GM23338 (cell line): ENCODE measurements around the gene SYNE1. TPM values are rescaled to one million over a fixed set of nuclear protein-coding genes. Genes with fewer than 3 reads are reported as not detected.

Source experiments
- ATAC-seq: fragments of 200-7000 bp; cut with Tn5 transposase; 3 replicates; pipeline ENCODE4 v1.9.1; 2020
- DNase-seq: peaks from one replicate; pipeline ENCODE4 v3.0.0-alpha.2; 2015; ENCODE audit warnings: low spot score
- H2AFZ ChIP-seq: fragments of 200-600 bp; sonication (generic); 2 replicates; pipeline ENCODE4 v1.8.0; 2016; ENCODE audit warnings: antibody characterized with exemption, mild to moderate bottlenecking, moderate library complexity
- H3F3A ChIP-seq: fragments of 200-600 bp; sonication (generic); replicated peaks from 2 replicates; pipeline ENCODE4 v1.8.0; 2017; ENCODE audit warnings: antibody characterized with exemption, mixed run types, low read depth
- H3K27ac ChIP-seq: fragments of 200-600 bp; sonication (generic); 2 replicates; pipeline ENCODE4 v1.6.1; 2016; ENCODE audit warnings: low read depth
- H3K27me3 ChIP-seq: fragments of 200-600 bp; sonication (generic); 2 replicates; pipeline ENCODE4 v1.8.0; 2016; ENCODE audit warnings: mild to moderate bottlenecking, mixed run types, moderate library complexity; ENCODE audit not compliant: insufficient read depth
- H3K36me3 ChIP-seq: fragments of 200-600 bp; sonication (generic); 2 replicates; pipeline ENCODE4 v1.8.0; 2016; ENCODE audit warnings: mild to moderate bottlenecking; ENCODE audit not compliant: insufficient read depth
- H3K4me1 ChIP-seq: fragments of 200-600 bp; sonication (generic); 2 replicates; pipeline ENCODE4 v1.8.0; 2016; ENCODE audit warnings: mild to moderate bottlenecking, moderate library complexity; ENCODE audit not compliant: insufficient read depth
- H3K4me2 ChIP-seq: fragments of 200-600 bp; sonication (generic); 2 replicates; pipeline ENCODE4 v1.7.1; 2017; ENCODE audit warnings: mixed run types
- H3K4me3 ChIP-seq: fragments of 200-600 bp; sonication (generic); 2 replicates; pipeline ENCODE4 v1.6.1; 2016; ENCODE audit warnings: mixed run types
- H3K79me2 ChIP-seq: fragments of 200-600 bp; sonication (generic); replicated peaks from 2 replicates; pipeline ENCODE4 v1.8.0; 2017; ENCODE audit warnings: mild to moderate bottlenecking; ENCODE audit not compliant: insufficient read depth
- H3K9me2 ChIP-seq: fragments of 200-600 bp; sonication (generic); 2 replicates; pipeline ENCODE4 v1.8.0; 2017; ENCODE audit not compliant: insufficient read depth
- H4K20me1 ChIP-seq: fragments of 200-600 bp; sonication (generic); replicated peaks from 2 replicates; pipeline ENCODE4 v1.8.0; 2017; ENCODE audit warnings: mild to moderate bottlenecking; ENCODE audit not compliant: insufficient read depth
- H3K27ac Mint-ChIP-seq: 2 replicates; pipeline ENCODE4 v1.8.0; 2020; ENCODE audit warnings: inconsistent platforms, mild to moderate bottlenecking, moderate library complexity, mixed read lengths
- H3K27me3 Mint-ChIP-seq: 3 replicates; pipeline ENCODE4 v1.8.0; 2022; ENCODE audit warnings: low read depth, mild to moderate bottlenecking, moderate library complexity, mixed read lengths, inconsistent platforms; ENCODE audit not compliant: insufficient read depth, poor library complexity
- H3K36me3 Mint-ChIP-seq: 3 replicates; pipeline ENCODE4 v1.8.0; 2021; ENCODE audit warnings: low read depth, mild to moderate bottlenecking, inconsistent platforms, moderate library complexity, mixed read lengths
- H3K4me1 Mint-ChIP-seq: 3 replicates; pipeline ENCODE4 v1.8.0; 2020; ENCODE audit warnings: mild to moderate bottlenecking, inconsistent platforms, mixed read lengths
- H3K4me3 Mint-ChIP-seq: 3 replicates; pipeline ENCODE4 v1.8.0; 2021; ENCODE audit warnings: moderate library complexity, mild to moderate bottlenecking, inconsistent platforms, mixed read lengths
- H3K9me3 Mint-ChIP-seq: 3 replicates; pipeline ENCODE4 v1.8.0; 2020; ENCODE audit warnings: moderate library complexity, mild to moderate bottlenecking, inconsistent platforms, mixed read lengths
- CREB1 ChIP-seq: fragments of 250-450 bp; sonication (Bioruptor Pico); IDR thresholded peaks from 2 replicates; pipeline ENCODE4 v1.5.0; 2020; ENCODE audit warnings: low read depth, mild to moderate bottlenecking, moderate library complexity
- EZH2 ChIP-seq: fragments of 200-600 bp; sonication (generic); IDR thresholded peaks from one replicate; pipeline ENCODE4 v1.8.0; 2017; ENCODE audit warnings: antibody characterized with exemption, mild to moderate bottlenecking, low read depth; ENCODE audit not compliant: unreplicated experiment
- EZH2phosphoT487 ChIP-seq: fragments of 200-600 bp; sonication (generic); IDR thresholded peaks from one replicate; pipeline ENCODE4 v1.8.1; 2018; ENCODE audit warnings: antibody characterized with exemption; ENCODE audit not compliant: unreplicated experiment
- JUNB ChIP-seq: IDR thresholded peaks from one replicate; pipeline ENCODE4 v1.6.1; 2016; ENCODE audit warnings: antibody characterized with exemption; ENCODE audit not compliant: unreplicated experiment
- NANOG ChIP-seq: IDR thresholded peaks from 2 replicates; pipeline ENCODE4 v1.6.1; 2016; ENCODE audit warnings: antibody characterized with exemption, borderline replicate concordance
- POLR2AphosphoS5 ChIP-seq: IDR thresholded peaks from 2 replicates; pipeline ENCODE4 v1.6.1; 2016; ENCODE audit warnings: antibody characterized with exemption, low read depth
- ZNF114 ChIP-seq: fragments of 250-450 bp; sonication (Bioruptor Pico); IDR thresholded peaks from 2 replicates; pipeline ENCODE4 v1.5.0; 2020; ENCODE audit warnings: mild to moderate bottlenecking, moderate library complexity
- ZNF331 ChIP-seq: fragments of 250-450 bp; sonication (Bioruptor Pico); IDR thresholded peaks from 2 replicates; pipeline ENCODE4 v1.5.0; 2020; ENCODE audit warnings: low read depth, mild to moderate bottlenecking, moderate library complexity
- polyA plus RNA-seq: library from polyadenylated mRNA; unstranded; fragments of >200 nt; fragmentation: Nextera tagmentation; extraction: Ambion mirVana; gene quantifications from 2 replicates; pipeline ENCODE4 v1.2.1, GENCODE V29; 2016
- total RNA-seq: library from RNA; depleted of rRNA; stranded (reverse); fragments of >200 nt; shearing (Covaris generic); gene quantifications from 2 replicates; pipeline ENCODE4 v1.2.3, GENCODE V29; 2014
- TF ChIP-seq, protein P1 (sequence below): IDR thresholded peaks from 2 replicates; pipeline ENCODE4 v1.6.1; 2016; ENCODE audit warnings: antibody characterized with exemption
- TF ChIP-seq, protein P2 (sequence below): IDR thresholded peaks from one replicate; pipeline ENCODE4 v1.6.1; 2018; ENCODE audit warnings: antibody characterized with exemption; ENCODE audit not compliant: unreplicated experiment
- TF ChIP-seq, protein P3 (sequence below), 2 experiments: fragments of 200-600 bp in 1 of 2; sonication (generic) in 1 of 2; conservative IDR thresholded peaks; 2 replicates each; pipeline versions ENCODE4 v1.5.1 to v1.6.1; 2016 to 2017; ENCODE audit warnings: antibody characterized with exemption in 2 of 2, low read depth in 2 of 2, mild to moderate bottlenecking in 2 of 2, moderate library complexity in 1 of 2

The SYNE1 gene
- total and polyA plus RNA-seq, 2 experiments from 2014 or later, result 3.9 to 13.6 TPM

DNA sequence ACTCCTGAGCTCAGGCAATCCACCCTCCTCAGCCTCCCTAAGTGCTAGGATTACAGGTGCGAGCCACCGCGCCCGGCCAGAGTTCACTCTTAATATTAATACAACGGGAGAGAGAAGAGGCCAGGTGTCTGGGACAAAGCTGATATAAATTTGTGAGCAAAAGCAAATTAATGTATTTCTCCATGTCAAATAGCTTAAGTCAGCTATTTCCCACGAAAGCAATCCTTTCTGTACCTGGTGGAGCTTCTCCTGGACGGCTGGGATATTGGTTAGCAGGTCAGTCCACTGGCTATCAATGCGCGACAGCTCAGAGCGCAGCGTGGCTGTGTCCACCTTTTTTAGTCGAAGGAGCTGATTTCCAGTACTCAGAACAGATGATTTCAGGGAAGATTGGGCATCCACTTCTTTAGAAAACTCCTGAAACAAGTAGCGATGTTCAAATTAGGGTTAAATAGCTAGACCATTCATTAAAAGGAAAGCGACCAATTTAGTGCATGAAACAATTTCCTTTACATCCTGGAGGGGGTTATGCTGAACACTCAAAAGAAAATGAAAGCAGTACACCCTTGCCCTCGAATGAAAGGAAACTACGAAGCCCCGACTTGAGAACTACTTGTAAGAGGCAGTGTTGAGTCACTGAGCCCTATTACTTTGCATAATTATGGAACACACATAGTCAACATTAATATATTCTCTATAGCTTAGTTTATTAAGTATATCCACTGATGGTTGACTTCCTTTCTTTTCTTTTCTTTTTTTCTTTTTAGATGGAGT lies 403.4 kb downstream of the SYNE1 start:
- H3K27ac ChIP-seq, result no peak overlapping the region
- H3F3A ChIP-seq, result no peaks in the 10 kb centered on the region
- H3K36me3 ChIP-seq, result no peaks in the 10 kb centered on the region
- Mint-ChIP-seq H3K27ac (no peak overlapping the region), H3K4me3 (no peak overlapping the region), H3K9me3 (no peaks in the 10 kb centered on the region), H3K27me3 (no peaks in the 10 kb centered on the region), H3K4me1 (no peaks in the 10 kb centered on the region), H3K36me3 (no peaks in the 10 kb centered on the region)
- no peaks in the 10 kb centered on the region for H4K20me1 ChIP-seq
- H3K79me2 ChIP-seq, result no peaks in the 10 kb centered on the region
- no peak overlapping the region for H3K4me2 ChIP-seq
- H3K4me1 ChIP-seq, result no peaks in the 10 kb centered on the region
- no peak for ATAC-seq
- no peaks in the 10 kb centered on the region for H3K9me2 ChIP-seq
- DNase-seq, result no peak
- TF ChIP-seq, protein P1, sequence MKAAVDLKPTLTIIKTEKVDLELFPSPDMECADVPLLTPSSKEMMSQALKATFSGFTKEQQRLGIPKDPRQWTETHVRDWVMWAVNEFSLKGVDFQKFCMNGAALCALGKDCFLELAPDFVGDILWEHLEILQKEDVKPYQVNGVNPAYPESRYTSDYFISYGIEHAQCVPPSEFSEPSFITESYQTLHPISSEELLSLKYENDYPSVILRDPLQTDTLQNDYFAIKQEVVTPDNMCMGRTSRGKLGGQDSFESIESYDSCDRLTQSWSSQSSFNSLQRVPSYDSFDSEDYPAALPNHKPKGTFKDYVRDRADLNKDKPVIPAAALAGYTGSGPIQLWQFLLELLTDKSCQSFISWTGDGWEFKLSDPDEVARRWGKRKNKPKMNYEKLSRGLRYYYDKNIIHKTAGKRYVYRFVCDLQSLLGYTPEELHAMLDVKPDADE, result no peak
- TF ChIP-seq, protein P2, sequence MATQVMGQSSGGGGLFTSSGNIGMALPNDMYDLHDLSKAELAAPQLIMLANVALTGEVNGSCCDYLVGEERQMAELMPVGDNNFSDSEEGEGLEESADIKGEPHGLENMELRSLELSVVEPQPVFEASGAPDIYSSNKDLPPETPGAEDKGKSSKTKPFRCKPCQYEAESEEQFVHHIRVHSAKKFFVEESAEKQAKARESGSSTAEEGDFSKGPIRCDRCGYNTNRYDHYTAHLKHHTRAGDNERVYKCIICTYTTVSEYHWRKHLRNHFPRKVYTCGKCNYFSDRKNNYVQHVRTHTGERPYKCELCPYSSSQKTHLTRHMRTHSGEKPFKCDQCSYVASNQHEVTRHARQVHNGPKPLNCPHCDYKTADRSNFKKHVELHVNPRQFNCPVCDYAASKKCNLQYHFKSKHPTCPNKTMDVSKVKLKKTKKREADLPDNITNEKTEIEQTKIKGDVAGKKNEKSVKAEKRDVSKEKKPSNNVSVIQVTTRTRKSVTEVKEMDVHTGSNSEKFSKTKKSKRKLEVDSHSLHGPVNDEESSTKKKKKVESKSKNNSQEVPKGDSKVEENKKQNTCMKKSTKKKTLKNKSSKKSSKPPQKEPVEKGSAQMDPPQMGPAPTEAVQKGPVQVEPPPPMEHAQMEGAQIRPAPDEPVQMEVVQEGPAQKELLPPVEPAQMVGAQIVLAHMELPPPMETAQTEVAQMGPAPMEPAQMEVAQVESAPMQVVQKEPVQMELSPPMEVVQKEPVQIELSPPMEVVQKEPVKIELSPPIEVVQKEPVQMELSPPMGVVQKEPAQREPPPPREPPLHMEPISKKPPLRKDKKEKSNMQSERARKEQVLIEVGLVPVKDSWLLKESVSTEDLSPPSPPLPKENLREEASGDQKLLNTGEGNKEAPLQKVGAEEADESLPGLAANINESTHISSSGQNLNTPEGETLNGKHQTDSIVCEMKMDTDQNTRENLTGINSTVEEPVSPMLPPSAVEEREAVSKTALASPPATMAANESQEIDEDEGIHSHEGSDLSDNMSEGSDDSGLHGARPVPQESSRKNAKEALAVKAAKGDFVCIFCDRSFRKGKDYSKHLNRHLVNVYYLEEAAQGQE, result no peak
- TF ChIP-seq ZNF331 (CRISPR knock-in tag), result no peak
- TF ChIP-seq, protein P3, sequence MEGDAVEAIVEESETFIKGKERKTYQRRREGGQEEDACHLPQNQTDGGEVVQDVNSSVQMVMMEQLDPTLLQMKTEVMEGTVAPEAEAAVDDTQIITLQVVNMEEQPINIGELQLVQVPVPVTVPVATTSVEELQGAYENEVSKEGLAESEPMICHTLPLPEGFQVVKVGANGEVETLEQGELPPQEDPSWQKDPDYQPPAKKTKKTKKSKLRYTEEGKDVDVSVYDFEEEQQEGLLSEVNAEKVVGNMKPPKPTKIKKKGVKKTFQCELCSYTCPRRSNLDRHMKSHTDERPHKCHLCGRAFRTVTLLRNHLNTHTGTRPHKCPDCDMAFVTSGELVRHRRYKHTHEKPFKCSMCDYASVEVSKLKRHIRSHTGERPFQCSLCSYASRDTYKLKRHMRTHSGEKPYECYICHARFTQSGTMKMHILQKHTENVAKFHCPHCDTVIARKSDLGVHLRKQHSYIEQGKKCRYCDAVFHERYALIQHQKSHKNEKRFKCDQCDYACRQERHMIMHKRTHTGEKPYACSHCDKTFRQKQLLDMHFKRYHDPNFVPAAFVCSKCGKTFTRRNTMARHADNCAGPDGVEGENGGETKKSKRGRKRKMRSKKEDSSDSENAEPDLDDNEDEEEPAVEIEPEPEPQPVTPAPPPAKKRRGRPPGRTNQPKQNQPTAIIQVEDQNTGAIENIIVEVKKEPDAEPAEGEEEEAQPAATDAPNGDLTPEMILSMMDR (conservative IDR thresholded peaks at IDR 0.05; ENCODE audit: low read depth in 2 of 2), result no peak
- TF ChIP-seq POLR2AphosphoS5, result no peak
- no peak overlapping the region for H2AFZ ChIP-seq
- no peaks in the 10 kb centered on the region for H3K27me3 ChIP-seq
- H3K4me3 ChIP-seq, result no peak overlapping the region

DNA sequence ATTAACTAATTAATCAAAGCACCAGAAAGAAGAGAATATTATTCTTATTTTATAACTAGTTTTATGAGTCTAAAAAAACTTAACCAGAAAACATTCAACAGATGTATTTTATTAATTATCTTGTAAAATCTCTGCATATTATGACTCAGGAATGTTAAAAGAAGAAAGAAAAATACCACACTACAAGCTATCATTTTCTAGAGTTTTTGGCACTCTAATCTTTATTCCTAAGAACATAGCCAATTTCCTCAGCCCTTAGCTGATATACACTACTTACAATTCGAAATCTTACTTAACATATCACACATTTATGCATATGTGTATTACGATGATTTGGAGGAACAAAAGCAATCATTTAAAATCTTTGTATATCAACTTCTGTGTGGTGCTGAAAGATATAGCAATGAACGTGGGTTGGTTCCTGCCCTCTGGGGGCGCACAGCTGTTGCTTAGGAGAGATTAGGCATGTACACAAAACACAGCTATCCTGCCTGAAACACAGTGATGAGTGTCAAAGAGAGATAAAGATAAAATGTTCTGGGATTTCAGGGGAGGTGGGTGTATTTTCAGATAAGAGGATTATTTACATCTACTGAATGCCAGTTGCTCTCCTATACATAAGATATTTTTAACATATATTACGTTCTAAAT lies 404.5 kb downstream of the SYNE1 start:
- ATAC-seq, result no peak

More for the DNA sequence above, 404.5 kb downstream of the SYNE1 start:
- no peaks in the 10 kb centered on the region for H3K4me1 Mint-ChIP-seq
- no peaks in the 10 kb centered on the region for H3K9me3 Mint-ChIP-seq
- no peak overlapping the region for H3K4me2 ChIP-seq
- H3K36me3 ChIP-seq, result no peaks in the 10 kb centered on the region
- TF ChIP-seq EZH2phosphoT487 (no peak), POLR2AphosphoS5 (no peak), EZH2 (no peak), ZNF331 (CRISPR knock-in tag) (no peak), CREB1 (CRISPR knock-in tag) (no peak), ZNF114 (CRISPR knock-in tag) (no peak), NANOG (no peak), JUNB (no peak)
- TF ChIP-seq, protein P3 (conservative IDR thresholded peaks at IDR 0.05; ENCODE audit: low read depth in 2 of 2), result no peak; a peak in 1 of 4 replicates
- H3K79me2 ChIP-seq, result no peaks in the 10 kb centered on the region
- no peaks in the 10 kb centered on the region for H3K27me3 ChIP-seq
- DNase-seq, result no peak
- H3F3A ChIP-seq, result no peaks in the 10 kb centered on the region
- H3K4me3 ChIP-seq, result no peak overlapping the region
- H3K27me3 Mint-ChIP-seq, result no peaks in the 10 kb centered on the region
- no peak overlapping the region for H2AFZ ChIP-seq
- no peak overlapping the region for H3K4me3 Mint-ChIP-seq
- no peaks in the 10 kb centered on the region for H4K20me1 ChIP-seq
- no peaks in the 10 kb centered on the region for H3K4me1 ChIP-seq
- H3K36me3 Mint-ChIP-seq, result no peaks in the 10 kb centered on the region
- H3K27ac ChIP-seq, result no peak overlapping the region
- no peaks in the 10 kb centered on the region for H3K9me2 ChIP-seq
- no peak overlapping the region for H3K27ac Mint-ChIP-seq
